ENCODE measurements around the gene LOXHD1. TPM values are rescaled to one million over a fixed set of nuclear protein-coding genes. Genes with fewer than 3 reads are reported as not detected.

Gene LOXHD1
- total and polyA plus RNA-seq, 2 of the 13 experiments (the other 11 are each of a cell fraction or from before 2014, with no cell fraction given) = not detected

GRCh38 chr18:46641917-46642316 lies 15.1 kb downstream of the LOXHD1 start:
- no peaks in the 10 kb centered on the region for H4K20me1 ChIP-seq (ENCODE audit: insufficient read depth, low read length)
- H3K9ac ChIP-seq (ENCODE audit: insufficient read depth, low read depth, low read length) = no peak overlapping the region
- POLR2A ChIA-PET = no interaction called here
- H3K36me3 ChIP-seq (replicated peaks in 1 of 2; ENCODE audit: control insufficient read depth in 1 of 2, insufficient read depth in 2 of 2, low read length in 2 of 2) = no peaks in the 10 kb centered on the region
- intact Hi-C loops (cut with micrococcal nuclease; ENCODE audit: unreplicated experiment) (no loop called here), in situ Hi-C loops (cut with HindIII; ENCODE audit: extremely low pct_ligation_motif_present, low pct_unique_long_range_greater_than_20kb) (no loop called here)
- ATAC-seq (no peak), FAIRE-seq (no peak), DNase-seq (ENCODE audit: low spot score) (no peak)
- CTCF ChIA-PET (ENCODE audit: low intra/inter-chr PET ratio, low total read pairs) = no interaction called here
- no peak overlapping the region for H2AFZ ChIP-seq (ENCODE audit: low read length)
- H3K27me3 ChIP-seq (ENCODE audit: control insufficient read depth in 1 of 2, insufficient read depth in 2 of 2, low read length in 2 of 2) = peaks cover 0 to 24% of the 10 kb centered on the region in 2 experiments; a peak in 2 of 5 replicates
- no peak overlapping the region for H3K27ac ChIP-seq (ENCODE audit: extremely low read length, insufficient read depth, low read length)
- no TSS peak for BruUV-seq (replicated peaks)
- no peaks in the 10 kb centered on the region for H3K9me3 ChIP-seq (ENCODE audit: low read length)
- no peak for TF ChIP-seq RBM39 (IDR thresholded peaks at IDR 0.05; ENCODE audit: low read depth, low read length, poor library complexity, severe bottlenecking)
- TF ChIP-seq CHCHD3 (CRISPR knock-in tag; IDR thresholded peaks at IDR 0.05) = no peak
- TF ChIP-seq CBX5 (CRISPR knock-in tag; IDR thresholded peaks at IDR 0.05; ENCODE audit: borderline replicate concordance) = no peak
- no peak overlapping the region for H3K4me3 ChIP-seq (replicated peaks in 1 of 3; ENCODE audit: insufficient read depth in 1 of 3, low read depth in 2 of 3, low read length in 3 of 3)
- H3K4me1 ChIP-seq (ENCODE audit: insufficient read depth, low read length) = no peaks in the 10 kb centered on the region
- H3K4me2 ChIP-seq (ENCODE audit: low read depth, low read length) = no peak overlapping the region
- no peaks in the 10 kb centered on the region for H3K79me2 ChIP-seq (ENCODE audit: insufficient read depth, low read length)
- 8% methylated on average over 7 of the region's 7 CpGs for WGBS (ENCODE audit: low lambda C conversion rate)

DNA sequence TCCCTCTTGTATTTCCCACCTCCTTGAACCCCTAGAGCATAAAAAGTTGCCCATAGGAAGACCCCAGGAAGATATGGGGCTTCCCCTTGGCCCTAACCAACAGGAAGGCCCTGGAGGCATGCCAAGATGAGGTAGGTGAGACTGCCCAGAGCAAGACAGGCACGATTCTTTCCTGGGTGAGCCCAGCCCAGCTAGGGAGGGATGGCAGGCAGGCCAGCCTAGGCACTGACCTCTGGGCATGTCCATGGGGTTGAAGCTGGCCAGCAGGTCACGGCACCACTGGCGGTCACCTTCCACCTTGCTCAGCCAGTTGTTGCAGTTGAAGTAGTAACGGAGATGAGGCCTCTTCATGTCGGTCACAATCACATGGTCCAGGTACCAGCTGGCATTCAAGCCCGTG lies 17.6 kb downstream of the LOXHD1 start:
- 51% methylated on average over 4 of the region's 6 CpGs for WGBS (ENCODE audit: low lambda C conversion rate)
- Histone ChIP-seq H4K20me1 (ENCODE audit: insufficient read depth, low read length) (no peaks in the 10 kb centered on the region), H3K4me2 (ENCODE audit: low read depth, low read length) (no peak overlapping the region), H3K36me3 (replicated peaks in 1 of 2; ENCODE audit: control insufficient read depth in 1 of 2, insufficient read depth in 2 of 2, low read length in 2 of 2) (no peaks in the 10 kb centered on the region), H2AFZ (ENCODE audit: low read length) (no peak overlapping the region), H3K27me3 (ENCODE audit: control insufficient read depth in 1 of 2, insufficient read depth in 2 of 2, low read length in 2 of 2) (peaks cover 0 to 10% of the 10 kb centered on the region in 2 experiments; a peak in 2 of 5 replicates), H3K27ac (ENCODE audit: extremely low read length, insufficient read depth, low read length) (no peak overlapping the region), H3K9ac (ENCODE audit: insufficient read depth, low read depth, low read length) (no peak overlapping the region), H3K4me1 (ENCODE audit: insufficient read depth, low read length) (no peaks in the 10 kb centered on the region), H3K9me3 (ENCODE audit: low read length) (no peaks in the 10 kb centered on the region), H3K4me3 (replicated peaks in 1 of 3; ENCODE audit: insufficient read depth in 1 of 3, low read depth in 2 of 3, low read length in 3 of 3) (no peak overlapping the region), H3K79me2 (ENCODE audit: insufficient read depth, low read length) (no peaks in the 10 kb centered on the region)
- in situ Hi-C loops (cut with HindIII; ENCODE audit: extremely low pct_ligation_motif_present, low pct_unique_long_range_greater_than_20kb) (no loop called here), intact Hi-C loops (cut with micrococcal nuclease; ENCODE audit: unreplicated experiment) (no loop called here)
- ATAC-seq (no peak), FAIRE-seq (no peak), DNase-seq (ENCODE audit: low spot score) (no peak)
- ChIA-PET CTCF (ENCODE audit: low intra/inter-chr PET ratio, low total read pairs) (no interaction called here), POLR2A (no interaction called here)
- BruUV-seq (replicated peaks) = no TSS peak
- TF ChIP-seq, protein P1, sequence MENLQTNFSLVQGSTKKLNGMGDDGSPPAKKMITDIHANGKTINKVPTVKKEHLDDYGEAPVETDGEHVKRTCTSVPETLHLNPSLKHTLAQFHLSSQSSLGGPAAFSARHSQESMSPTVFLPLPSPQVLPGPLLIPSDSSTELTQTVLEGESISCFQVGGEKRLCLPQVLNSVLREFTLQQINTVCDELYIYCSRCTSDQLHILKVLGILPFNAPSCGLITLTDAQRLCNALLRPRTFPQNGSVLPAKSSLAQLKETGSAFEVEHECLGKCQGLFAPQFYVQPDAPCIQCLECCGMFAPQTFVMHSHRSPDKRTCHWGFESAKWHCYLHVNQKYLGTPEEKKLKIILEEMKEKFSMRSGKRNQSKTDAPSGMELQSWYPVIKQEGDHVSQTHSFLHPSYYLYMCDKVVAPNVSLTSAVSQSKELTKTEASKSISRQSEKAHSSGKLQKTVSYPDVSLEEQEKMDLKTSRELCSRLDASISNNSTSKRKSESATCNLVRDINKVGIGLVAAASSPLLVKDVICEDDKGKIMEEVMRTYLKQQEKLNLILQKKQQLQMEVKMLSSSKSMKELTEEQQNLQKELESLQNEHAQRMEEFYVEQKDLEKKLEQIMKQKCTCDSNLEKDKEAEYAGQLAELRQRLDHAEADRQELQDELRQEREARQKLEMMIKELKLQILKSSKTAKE (CRISPR knock-in tag; IDR thresholded peaks at IDR 0.05; ENCODE audit: borderline replicate concordance) = no peak
- TF ChIP-seq, protein P2, sequence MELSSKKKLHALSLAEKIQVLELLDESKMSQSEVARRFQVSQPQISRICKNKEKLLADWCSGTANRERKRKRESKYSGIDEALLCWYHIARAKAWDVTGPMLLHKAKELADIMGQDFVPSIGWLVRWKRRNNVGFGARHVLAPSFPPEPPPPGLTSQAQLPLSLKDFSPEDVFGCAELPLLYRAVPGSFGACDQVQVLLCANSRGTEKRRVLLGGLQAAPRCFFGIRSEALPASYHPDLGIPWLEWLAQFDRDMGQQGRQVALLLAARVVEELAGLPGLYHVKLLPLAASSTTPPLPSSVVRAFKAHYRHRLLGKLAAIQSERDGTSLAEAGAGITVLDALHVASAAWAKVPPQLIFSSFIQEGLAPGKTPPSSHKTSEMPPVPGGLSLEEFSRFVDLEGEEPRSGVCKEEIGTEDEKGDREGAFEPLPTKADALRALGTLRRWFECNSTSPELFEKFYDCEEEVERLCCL (CRISPR knock-in tag; IDR thresholded peaks at IDR 0.05; ENCODE audit: borderline replicate concordance) = no peak
- TF ChIP-seq YY1 (IDR thresholded peaks at IDR 0.05; ENCODE audit: insufficient read depth, insufficient replicate concordance, low read depth, low read length) (no peak), KDM1A (CRISPR knock-in tag; IDR thresholded peaks at IDR 0.05) (no peak), ZFP1 (CRISPR knock-in tag; IDR thresholded peaks at IDR 0.05) (no peak)
- TF ChIP-seq, protein P3, sequence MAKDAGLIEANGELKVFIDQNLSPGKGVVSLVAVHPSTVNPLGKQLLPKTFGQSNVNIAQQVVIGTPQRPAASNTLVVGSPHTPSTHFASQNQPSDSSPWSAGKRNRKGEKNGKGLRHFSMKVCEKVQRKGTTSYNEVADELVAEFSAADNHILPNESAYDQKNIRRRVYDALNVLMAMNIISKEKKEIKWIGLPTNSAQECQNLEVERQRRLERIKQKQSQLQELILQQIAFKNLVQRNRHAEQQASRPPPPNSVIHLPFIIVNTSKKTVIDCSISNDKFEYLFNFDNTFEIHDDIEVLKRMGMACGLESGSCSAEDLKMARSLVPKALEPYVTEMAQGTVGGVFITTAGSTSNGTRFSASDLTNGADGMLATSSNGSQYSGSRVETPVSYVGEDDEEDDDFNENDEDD (CRISPR knock-in tag; IDR thresholded peaks at IDR 0.05; ENCODE audit: borderline replicate concordance) = no peak
